B cell (primary cell): ENCODE measurements around the gene NEK5.

Experiments
- CTCF ChIP-seq: fragments of 200-600 bp; IDR thresholded peaks from one replicate; pipeline ENCODE4 v1.8.0; 2022; ENCODE audit warnings: antibody characterized with exemption, mild to moderate bottlenecking
- EZH2 ChIP-seq: IDR thresholded peaks from 2 replicates; pipeline ENCODE4 v1.6.1; 2012; ENCODE audit warnings: borderline replicate concordance, low read depth, mild to moderate bottlenecking, moderate library complexity, low read length; ENCODE audit not compliant: insufficient read depth, poor library complexity, severe bottlenecking

GRCh38 chr13:52118595-52118994 lies 10.3 kb downstream of the NEK5 start:
- TF ChIP-seq CTCF (no peak), EZH2 (no peak)
